HG03039 (cell line): Measurements from ENCODE around the gene MAP2K6.

Experiments
- ATAC-seq: cut with Tn5 transposase; IDR thresholded peaks from one replicate; pipeline ENCODE4 v1.9.1; 2021; ENCODE audit warnings: mild to moderate bottlenecking, moderate library complexity; ENCODE audit not compliant: unreplicated experiment

The MAP2K6 gene

DNA sequence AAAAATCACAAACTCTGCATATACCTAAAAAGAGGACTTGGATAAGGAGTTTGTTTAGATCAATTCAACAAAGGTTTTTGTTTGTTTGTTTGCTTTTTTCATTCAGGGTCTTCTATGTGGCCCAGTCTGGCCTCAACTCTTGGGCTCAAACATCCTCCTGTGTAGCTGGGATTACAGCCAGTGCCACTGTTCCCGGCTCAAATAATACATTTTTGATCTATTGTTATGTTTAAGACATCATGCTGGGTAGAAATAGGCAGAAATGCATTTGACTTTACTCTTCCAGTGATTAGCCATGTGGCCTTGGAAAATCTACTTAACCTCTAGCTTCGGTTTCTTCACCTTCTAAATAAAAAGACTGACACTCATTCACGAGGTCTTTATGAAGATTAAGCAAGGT, 11.5 kb downstream of the MAP2K6 start:
- ATAC-seq = no peak

DNA sequence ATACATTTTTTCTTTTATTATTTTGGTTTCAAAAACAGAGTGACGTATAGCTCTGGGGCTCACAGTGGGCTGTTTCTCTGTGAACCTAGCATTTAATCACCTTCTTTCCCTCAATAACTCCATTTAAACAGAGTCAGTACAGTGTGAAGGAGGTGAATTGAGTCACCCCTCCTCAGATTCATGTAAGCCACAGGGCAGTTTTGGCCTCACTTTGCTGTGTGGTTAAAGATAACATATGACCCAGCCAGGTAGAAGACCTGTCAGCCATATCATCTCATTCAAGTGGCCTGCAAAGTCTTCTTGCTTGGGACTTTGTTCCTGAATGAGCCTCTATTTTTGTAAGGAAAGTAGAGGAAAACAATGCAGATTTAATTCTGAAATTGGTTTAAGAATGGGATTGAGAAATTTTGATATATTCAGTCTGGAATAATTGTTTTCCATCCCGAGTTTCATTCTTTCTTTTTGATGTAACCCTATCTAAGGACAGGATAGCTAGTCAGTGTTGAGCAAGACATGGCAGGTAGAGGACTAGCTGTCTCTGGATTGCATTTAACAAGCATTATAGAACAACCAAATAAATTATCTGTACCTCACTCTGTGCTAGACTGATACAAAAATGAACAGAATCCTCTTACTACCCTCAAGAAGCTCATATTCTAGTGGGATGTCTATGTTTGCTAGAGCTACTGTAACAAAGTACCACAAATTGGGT, 13.1 kb downstream of the MAP2K6 start:
- ATAC-seq = no peak

DNA sequence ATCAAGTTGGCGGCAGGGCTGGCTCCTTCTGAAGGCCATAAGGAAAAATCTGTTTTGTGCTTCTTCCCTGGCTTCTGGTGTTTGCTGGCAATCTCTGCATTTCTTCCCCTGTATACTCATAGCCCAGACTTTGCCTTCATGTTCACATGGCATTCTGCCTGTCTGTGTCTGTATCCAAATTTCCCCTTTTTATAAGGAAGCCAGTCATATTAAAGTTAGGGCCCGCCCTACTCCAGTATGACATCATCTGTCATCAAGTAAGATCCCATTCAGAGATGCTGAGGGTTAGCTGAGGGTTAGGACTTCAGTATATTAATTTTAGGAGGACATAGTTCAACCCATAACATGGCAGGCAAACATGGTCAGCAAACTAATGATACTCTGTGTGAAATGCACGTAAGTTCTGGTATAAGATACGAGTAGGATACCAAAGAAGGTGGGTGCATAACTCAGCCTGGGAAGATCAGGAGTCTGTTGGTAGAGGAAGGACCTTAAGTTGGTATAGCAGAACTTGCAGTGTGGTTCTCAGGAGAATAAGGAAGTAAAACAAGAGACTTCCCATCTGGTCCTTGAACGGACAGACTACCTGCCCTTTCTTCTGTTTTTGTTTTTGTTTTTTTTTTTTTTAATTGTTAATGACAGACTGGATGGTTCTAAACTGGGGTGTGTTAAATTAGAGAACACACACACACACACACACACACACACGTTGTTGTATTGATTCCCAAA, 13.9 kb downstream of the MAP2K6 start:
- no peak for ATAC-seq

DNA sequence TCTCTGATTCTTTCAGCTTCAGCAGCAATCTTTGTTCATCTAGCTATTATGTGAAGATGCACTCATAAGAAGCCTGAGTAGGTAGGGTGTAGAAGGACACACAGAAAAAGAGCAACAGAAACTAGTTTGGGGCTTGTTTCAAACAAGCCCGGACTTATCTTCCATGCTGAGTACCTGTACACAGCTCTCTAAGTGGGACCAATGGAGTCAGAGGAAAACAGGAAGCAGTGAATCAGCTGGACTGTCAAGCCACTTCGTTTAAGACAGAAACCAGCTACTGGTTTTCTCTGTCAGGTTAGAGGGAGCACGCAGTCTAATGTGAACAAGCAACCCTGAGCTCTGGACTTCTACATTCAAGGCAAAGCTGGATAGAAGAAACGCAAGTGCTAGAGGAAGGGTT, 16.0 kb downstream of the MAP2K6 start:
- no peak for ATAC-seq

DNA sequence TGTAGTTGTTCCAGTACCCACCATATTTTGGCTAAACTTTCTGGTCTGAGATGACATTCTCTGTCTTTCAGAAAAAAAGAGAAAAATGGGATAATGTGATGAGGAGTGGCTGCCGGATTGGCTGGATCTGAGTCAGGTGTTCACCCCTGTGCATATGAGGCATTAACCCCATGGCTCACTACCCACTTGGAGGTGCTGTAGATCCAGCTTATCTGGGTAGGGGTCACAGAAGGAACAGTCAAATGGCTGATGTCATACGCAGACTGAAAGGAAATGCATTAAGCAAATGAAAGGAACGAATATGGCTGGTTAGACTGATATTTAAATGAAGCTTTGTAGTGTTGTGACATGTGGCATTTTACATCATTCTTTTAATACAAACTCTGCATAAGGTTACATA, 17.3 kb downstream of the MAP2K6 start:
- no peak for ATAC-seq

DNA sequence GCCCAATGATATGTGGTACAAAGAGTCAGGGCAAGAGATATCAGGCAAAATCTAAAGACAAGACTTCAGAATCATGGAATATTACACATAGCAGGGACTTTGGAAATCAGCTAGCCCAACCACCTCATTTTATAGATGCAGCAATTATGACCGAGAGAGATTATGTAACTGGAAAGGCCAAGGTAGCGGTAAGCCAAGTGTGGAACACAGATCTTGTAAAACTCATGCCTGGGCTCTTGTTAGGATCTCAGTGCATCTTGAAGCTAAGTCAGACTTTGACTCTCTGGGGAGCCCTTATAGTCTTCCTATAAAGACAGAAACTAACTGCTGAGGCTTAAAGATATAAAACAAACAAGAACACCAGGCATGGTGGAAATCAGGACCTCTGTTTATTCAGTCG, 18.6 kb downstream of the MAP2K6 start:
- no peak for ATAC-seq

DNA sequence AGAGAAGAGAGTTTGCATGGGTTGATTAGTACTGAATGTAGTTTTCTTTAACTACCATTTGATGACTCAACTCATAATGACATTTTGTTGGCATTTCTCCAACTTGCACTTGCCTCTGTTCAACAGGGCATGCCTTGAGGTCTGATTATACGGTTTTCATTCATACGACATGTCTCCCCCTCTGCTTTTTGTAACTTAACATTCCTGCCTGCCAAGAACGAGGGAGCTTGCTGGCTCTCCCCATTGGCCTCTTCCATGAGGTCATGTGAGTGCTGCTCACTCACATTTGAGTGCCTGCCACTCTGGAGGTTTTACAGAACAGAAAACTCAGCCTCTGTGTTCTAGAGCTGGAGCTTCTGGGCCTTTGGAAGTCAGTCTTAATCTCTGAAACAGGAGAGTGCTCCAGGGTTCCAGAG, 19.7 kb downstream of the MAP2K6 start:
- ATAC-seq = no peak

DNA sequence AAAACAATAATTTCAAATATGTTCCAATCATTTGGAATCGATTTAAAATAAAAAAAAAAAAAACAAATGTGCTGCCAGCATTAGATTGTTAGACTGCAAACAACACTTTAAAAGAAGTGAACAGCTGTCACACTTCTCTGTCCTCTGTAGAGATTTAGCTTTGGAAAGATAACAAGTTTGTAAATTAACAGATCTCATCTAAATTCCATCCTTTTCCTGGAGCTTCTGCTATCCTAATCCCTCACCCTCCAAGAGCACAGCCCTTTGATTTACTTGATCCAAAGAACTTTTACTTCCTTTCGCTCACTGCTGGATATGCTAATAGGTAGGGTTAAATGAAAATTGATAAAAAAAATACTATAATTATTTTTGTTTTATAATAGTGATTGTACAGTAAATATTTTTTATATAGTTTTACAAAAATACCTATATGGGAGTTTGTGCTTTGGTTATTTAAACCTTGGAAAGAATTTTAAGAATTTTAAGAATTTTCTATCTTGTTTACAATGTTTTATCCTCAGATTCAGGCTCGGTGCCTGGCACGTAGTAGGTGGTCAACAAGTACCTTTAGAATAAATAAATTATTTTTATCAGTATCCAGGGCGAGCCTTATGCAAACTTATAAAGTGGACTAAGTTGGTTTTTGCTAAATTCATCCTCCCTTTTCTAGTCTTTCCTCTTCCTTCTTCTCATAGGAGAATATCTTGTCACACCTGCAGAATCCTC, 21.6 kb downstream of the MAP2K6 start:
- ATAC-seq = no peak

DNA sequence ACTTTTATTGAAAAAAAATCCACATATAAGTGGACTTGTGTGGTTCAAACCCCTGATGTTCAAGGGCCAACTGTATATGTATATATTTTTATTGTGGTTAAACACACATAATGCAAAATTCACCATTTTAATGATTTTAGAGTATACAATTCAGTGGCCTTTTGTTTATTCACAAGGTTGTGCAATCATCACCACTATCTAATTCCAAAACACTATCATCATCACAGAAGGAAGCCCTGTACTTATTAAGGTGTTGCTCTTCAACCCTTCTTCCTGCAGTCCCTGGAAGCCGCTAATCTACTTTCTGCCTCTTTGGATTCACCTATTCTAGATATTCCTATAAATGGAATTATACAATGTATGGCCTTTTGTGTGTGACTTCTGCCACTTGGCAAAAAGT, 23.0 kb downstream of the MAP2K6 start:
- ATAC-seq = no peak

DNA sequence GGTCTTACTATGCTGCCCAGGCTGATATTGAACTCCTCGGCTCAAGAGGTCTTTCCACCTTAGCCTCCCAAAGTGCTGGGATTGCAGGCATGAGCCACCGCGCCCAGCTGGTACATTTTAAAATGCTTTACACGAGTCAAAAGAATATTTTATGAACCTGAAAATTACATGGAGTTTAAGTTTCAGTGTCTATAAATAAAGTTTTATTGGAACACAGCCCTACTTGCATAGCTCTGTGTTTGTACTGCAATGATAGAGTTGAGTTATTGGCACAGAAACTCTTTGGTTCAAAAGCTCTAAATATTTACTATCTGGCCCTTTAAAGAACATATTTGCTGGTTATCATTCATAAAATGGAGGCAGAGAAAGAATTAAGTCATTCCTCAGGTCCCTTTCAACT, 24.3 kb downstream of the MAP2K6 start:
- ATAC-seq = no peak

DNA sequence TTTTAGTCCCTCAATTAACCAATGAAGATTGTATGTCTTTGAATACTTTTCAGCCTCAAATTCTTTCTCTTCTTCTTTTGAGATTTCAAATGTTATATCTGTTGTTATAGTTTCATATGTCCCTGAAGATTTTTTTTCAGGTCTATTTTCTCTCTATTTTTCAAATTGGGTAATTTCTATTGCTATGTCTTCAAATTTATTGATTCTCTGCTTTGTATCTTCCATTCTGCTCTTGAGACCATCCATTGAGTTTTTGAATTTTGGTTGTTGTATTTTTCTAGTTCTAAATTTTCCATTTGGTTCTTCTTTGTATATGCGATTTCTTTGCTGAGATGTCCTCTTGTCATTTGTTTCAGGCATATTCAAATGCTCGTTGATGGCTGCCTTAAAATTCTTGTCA, 26.7 kb downstream of the MAP2K6 start:
- ATAC-seq = no peak

DNA sequence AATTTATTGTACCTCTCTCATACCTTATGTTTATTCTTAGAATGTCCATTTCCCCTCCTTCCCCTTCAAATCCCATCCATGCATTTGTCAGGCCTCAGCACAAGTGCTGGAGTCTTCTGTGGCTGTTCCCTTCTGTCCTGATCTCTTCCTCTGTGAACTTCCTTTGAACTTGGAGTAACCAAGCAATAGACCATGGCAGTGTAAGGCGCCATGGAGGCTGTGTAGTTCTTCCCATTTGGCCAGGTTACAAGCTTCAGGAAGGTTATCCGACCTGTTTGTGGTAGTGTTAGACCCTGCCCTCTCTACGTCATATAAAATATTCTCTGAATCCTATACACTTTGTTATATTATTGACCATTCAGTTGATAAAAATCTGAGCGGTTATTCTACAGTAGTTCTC, 28.6 kb downstream of the MAP2K6 start:
- ATAC-seq = no peak

DNA sequence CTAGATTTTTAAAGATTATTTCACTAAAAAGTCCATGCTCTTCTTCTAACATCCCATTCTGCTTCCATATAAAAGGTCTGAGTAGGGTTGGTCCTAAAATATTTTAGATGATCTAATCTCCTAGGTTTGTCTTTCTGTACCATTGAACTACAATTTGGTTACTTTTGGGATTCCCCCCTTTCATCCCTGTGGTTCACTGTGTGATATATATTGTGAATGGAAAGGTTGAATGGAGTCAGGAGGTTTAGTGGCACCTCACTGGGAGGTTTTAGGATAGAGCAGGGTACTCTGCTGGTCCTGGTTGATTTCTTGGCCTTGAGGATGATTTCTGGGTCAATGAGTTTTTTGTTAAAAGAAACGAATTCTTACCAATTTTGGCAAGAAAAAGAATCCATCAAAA, 29.5 kb downstream of the MAP2K6 start:
- ATAC-seq = no peak

DNA sequence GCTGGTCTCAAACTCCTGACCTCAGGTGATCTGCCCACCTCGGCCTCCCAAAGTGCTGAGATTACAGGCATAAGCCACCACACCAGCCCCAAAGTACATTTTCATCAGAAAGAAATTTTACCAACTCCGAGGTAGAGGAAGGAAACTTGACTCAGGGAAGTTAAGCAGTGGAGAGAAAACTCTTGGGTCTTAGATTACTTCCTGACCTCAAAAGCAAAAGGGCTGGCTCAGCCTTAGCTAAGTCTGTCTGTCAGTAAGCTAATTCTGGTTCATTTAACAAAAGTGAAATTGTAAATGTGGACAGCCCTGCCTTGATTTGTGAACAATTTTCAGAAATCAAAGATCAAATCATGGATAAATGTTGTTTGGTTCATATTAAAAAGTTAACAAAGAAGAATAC, 30.6 kb downstream of the MAP2K6 start:
- ATAC-seq = no peak

DNA sequence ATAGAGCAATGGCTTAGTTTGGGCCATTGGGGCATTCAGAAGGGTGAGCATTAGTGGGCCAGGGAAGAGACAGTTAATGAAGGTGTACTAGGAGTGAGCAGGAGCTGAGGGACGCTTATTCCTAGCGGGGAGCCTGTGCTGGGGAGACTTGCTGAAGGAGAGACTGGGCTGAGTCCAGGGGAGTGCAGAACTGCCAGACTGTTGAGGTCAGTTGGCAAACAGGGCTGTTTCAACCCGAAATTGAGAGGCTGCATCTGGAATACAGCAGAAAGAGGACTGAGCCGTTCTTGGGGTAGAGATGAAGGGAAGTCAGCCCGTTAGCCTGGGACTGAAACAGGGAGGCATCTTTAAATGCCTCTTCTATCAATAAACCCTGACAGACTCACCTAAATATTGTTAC, 33.2 kb downstream of the MAP2K6 start:
- ATAC-seq = no peak

DNA sequence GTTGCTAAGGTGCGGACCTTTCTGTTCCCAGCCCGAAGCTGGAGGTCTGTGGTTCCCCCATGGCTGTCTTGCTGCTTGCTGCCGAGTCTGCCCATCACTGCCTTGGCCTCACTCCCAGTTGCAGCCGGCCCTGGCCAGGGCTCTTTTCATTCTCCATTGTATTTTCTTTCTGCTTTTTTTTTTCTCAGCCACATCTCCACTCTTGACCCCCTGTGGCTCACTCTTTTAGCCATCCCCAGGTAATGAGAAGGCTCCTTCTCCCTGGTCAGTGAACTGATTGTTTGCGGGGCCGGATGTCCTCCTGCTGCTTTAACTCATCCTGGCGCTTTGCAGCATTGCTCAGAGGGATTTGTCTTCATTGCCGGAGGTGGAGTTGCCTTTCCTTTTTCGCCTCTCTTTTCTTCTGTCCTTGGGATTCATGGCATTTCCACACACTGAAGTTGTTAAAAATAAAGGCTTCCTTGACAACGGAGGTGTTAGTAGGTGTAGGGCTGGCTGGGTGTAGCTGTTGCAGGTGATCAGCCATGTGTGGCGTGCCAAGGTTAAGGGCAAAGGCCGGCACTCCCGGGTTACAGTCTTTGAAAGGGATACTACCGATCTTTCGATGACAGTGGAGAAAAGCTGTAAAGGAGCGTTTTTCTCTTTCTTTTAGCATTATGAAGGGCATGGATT, 34.1 kb downstream of the MAP2K6 start:
- no peak for ATAC-seq

DNA sequence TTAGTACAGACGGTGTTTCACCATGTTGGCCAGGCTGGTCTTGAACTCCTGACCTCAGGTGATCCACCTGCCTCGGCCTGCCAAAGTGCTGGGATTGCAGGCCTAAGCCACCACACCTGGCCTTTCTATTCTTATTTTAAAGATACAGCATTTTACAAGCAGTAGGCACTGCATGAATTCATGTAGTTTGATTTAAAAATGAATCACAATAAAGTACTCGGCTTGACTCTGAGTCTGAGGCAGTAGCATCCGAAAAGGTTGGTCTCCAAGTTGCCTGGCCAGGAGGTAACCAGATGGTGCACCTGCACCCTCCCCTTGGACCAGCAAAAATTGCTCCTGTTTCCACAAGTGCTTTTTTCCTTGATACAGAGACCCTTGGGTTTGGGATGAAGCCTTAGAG, 35.6 kb downstream of the MAP2K6 start:
- no peak for ATAC-seq

DNA sequence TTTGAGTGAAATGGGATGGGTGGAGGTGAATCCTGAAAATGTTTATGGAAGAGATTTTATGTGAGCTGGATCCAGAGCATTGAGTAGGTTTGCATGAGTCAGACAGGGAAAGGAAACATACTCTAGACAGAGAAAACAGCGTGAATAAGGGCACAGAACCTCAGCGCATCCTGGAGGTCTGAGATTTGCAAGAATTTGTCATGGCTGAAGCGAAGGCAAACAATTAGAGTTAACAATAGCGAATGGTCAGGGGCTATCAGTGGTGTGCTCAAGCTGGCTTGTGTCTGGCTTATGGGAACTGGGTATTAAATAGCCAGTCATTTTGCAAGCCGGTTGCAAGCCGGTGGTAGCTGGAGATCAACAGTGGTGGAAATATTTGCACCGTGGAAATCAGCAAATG, 36.4 kb downstream of the MAP2K6 start:
- no peak for ATAC-seq

DNA sequence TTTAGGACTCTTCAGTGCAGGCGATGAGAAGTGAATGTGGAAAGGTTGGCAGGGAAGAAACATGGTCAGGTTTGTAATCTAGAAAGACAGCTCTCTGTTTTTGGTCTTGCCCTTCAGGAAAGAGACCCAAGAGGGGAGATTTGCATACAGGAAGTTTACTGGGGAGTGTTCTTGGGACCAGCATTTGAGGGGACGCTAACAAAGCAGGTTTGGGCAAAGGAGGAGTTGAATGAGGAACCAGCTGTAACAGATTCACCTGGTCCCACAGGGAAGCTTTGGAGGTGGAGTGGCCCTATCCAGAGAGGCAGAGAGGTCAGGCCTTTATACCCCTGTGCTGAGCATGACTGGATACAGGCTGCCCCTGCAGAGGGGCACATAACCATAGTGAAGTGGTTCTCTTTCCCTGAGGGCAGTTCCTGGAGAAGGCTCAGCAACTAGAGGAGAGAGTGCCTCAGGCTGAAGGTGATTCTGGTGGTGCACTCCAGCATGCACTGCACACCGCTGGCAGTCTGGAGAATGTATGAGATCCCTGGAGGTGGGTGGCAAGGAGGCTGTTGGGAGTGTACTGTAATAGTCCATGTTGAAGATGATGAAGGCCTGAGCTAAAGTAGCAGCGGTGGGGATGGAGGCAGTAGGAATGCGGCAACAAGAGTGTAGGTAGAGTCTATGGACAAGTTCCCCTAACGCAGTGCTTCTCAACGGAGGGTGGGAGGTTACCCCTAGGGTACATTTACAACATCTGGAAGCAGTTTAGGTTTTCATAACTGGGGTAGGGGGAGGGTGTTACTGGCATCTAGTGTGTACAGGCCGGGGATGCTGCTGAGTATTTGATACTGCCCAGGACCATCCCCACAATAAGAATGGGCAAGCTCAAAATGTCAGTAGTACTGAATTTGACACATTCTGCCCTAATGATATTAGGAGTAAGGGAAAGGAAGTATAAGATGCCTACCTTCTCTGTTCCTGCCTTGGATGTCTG, 37.2 kb downstream of the MAP2K6 start:
- ATAC-seq = peak; percentile 73

DNA sequence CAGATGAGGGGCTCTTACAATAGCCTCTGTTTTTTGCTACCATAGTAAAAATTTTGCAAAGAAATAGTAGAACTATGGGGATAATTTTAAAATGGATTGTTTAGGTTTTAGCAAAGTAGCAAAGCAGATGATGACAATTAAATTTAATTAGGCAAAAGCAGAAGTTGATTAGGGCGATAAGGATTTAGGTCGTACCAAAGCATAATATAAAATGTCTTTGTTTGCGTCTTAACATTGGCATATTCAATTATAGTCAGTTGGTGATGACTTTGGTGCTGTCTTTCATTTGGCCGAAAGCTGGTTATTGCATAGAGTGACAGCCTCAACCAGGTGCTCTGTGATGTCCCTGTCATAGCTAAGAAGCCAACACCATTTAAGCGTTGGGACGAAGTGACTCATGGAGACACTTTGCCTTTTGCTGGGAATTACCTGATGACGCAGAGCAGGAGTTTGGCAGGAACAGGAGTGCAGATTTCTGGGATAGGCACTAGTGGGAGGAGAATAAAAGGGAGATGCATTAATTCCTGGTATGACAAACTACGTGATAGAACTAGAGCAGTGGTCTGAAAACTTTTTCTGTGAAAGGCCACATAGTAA, 38.3 kb downstream of the MAP2K6 start:
- no peak for ATAC-seq
